Stimulated activated CD4-positive, alpha-beta T cell treated with anti-CD3 and anti-CD28 coated beads, Interleukin-1b, Interleukin-23, amount 100 ng/mL, for 24 hours (primary cell): ENCODE results near the gene GPR37L1.
"Not testable (repeated sequence)": the region's sequence is repeated elsewhere in the genome, so short reads cannot be mapped to it uniquely, and the experiment has no call there.

ENCODE experiments used
- DNase-seq, 4 experiments: peaks; one replicate each; pipeline ENCODE4 v3.0.0-alpha.2; 2020; ENCODE audit warnings: low read depth in 4 of 4, low spot score in 1 of 4

GPR37L1 gene

GRCh38 chr1:202107801-202108731, 14.7 kb upstream of the GPR37L1 start:
- no peak for DNase-seq

- DNase-seq = no peak
Observed at GRCh38 chr1:202110977-202111376, 11.7 kb upstream of the GPR37L1 start.

GRCh38 chr1:202111589-202111988, 11.1 kb upstream of the GPR37L1 start:
- DNase-seq = not testable (repeated sequence)

GRCh38 chr1:202112859-202113689, 9.6 kb upstream of the GPR37L1 start:
- DNase-seq = no peak

GRCh38 chr1:202113690-202114300, 8.9 kb upstream of the GPR37L1 start:
- no peak for DNase-seq

GRCh38 chr1:202116287-202116686, 6.4 kb upstream of the GPR37L1 start:
- no peak for DNase-seq

- no peak for DNase-seq
Observed at GRCh38 chr1:202117898-202118371, 4.8 kb upstream of the GPR37L1 start.

GRCh38 chr1:202121006-202121405, 1.7 kb upstream of the GPR37L1 start:
- no peak for DNase-seq

- DNase-seq = no peak
Observed at GRCh38 chr1:202123336-202123813, 658 bp downstream of the GPR37L1 start.

- no peak for DNase-seq
Observed at GRCh38 chr1:202124142-202124541, 1.4 kb downstream of the GPR37L1 start.

- no peak for DNase-seq
Observed at GRCh38 chr1:202125611-202126010, 2.9 kb downstream of the GPR37L1 start.

GRCh38 chr1:202126426-202126825, 3.7 kb downstream of the GPR37L1 start:
- no peak for DNase-seq

- DNase-seq = no peak
Observed at GRCh38 chr1:202127061-202127460, 4.3 kb downstream of the GPR37L1 start.

GRCh38 chr1:202127836-202128622, 5.3 kb downstream of the GPR37L1 start:
- no peak for DNase-seq

- no peak for DNase-seq
Observed at GRCh38 chr1:202129453-202130296, 7.0 kb downstream of the GPR37L1 start.

GRCh38 chr1:202130297-202130721, 7.6 kb downstream of the GPR37L1 start:
- no peak for DNase-seq

- no peak for DNase-seq
Observed at GRCh38 chr1:202130816-202131522, 8.3 kb downstream of the GPR37L1 start.

- DNase-seq = no peak
Observed at GRCh38 chr1:202131956-202132821, 9.5 kb downstream of the GPR37L1 start.
